SK-N-SH (cell line): ENCODE results near the gene UBR1. TPM values are rescaled to one million over a fixed set of nuclear protein-coding genes. Genes with fewer than 3 reads are reported as not detected.

Experiments used
- CTCF ChIA-PET: fragments of 300-600, 350-600 bp; formaldehyde crosslinking; extraction: SDS; loops from one replicate; lab custom pipeline; 2021; lab: Yijun Ruan, JAX
- POLR2A ChIA-PET: fragments of 350-600 bp; sonication (Branson Sonifier 250); formaldehyde crosslinking; extraction: SDS; loops from one replicate; lab custom pipeline; 2020; ENCODE audit warnings: antibody characterized with exemption, inconsistent platforms; lab: Yijun Ruan, JAX
- DNase-seq: peaks from one replicate; pipeline ENCODE4 v3.0.0; 2012
- H2AFZ ChIP-seq: fragments of 200-600 bp; sonication (generic); 2 replicates; pipeline ENCODE4 v1.8.1; 2016; ENCODE audit warnings: antibody characterized with exemption, mild to moderate bottlenecking, low read depth
- H3F3A ChIP-seq: fragments of 200-600 bp; sonication (generic); replicated peaks from 2 replicates; pipeline ENCODE3; 2016; ENCODE audit warnings: antibody characterized with exemption, mild to moderate bottlenecking; ENCODE audit not compliant: insufficient read depth
- H3K27ac ChIP-seq, 2 experiments: fragments of 200-500 bp in 1 of 2; fragments of 200-600 bp in 1 of 2; sonication (Bioruptor generic) in 1 of 2; sonication (generic), shearing (Covaris generic) in 1 of 2; 2 replicates each; pipeline versions ENCODE4 v1.5.1 to v1.6.1; 2014 to 2016; ENCODE audit warnings: low read depth in 2 of 2, inconsistent platforms in 1 of 2, low read length in 1 of 2, mild to moderate bottlenecking in 1 of 2, mixed read lengths in 1 of 2
- H3K27me3 ChIP-seq: fragments of 200-600 bp; sonication (generic), shearing (Covaris generic); 2 replicates; pipeline ENCODE4 v1.6.1; 2016; ENCODE audit warnings: mixed run types; ENCODE audit not compliant: insufficient read depth
- H3K36me3 ChIP-seq, 2 experiments: fragments of 200-500 bp in 1 of 2; fragments of 200-600 bp in 1 of 2; sonication (Bioruptor generic) in 1 of 2; sonication (generic) in 1 of 2; replicated peaks in 1 of 2; 2 replicates each; pipeline versions ENCODE3 to v1.5.1; 2014 to 2016; ENCODE audit warnings: low read length in 1 of 2, mild to moderate bottlenecking in 1 of 2; ENCODE audit not compliant: insufficient read depth in 2 of 2, control insufficient read depth in 1 of 2
- H3K4me1 ChIP-seq, 2 experiments: fragments of 200-500 bp in 1 of 2; fragments of 200-600 bp in 1 of 2; sonication (Bioruptor generic) in 1 of 2; sonication (generic), shearing (Covaris generic) in 1 of 2; 2 replicates each; pipeline versions ENCODE4 v1.5.1 to v1.6.1; 2014 to 2016; ENCODE audit warnings: low read depth in 1 of 2, low read length in 1 of 2, mixed run types in 1 of 2; ENCODE audit not compliant: insufficient read depth in 2 of 2, control insufficient read depth in 1 of 2
- H3K4me2 ChIP-seq: fragments of 200-600 bp; sonication (generic), shearing (Covaris generic); 2 replicates; pipeline ENCODE4 v1.6.1; 2017; ENCODE audit warnings: mixed run types
- H3K4me3 ChIP-seq, 2 experiments: fragments of 200-500 bp in 1 of 2; fragments of 200-600 bp in 1 of 2; sonication (Bioruptor generic) in 1 of 2; sonication (generic), shearing (Covaris generic) in 1 of 2; 2 replicates each; pipeline versions ENCODE4 v1.5.1 to v1.8.1; 2014 to 2016; ENCODE audit warnings: low read depth in 2 of 2, inconsistent platforms in 1 of 2, low read length in 1 of 2, mild to moderate bottlenecking in 1 of 2, mixed read lengths in 1 of 2, moderate library complexity in 1 of 2
- H3K79me2 ChIP-seq: fragments of 200-600 bp; sonication (generic); 2 replicates; pipeline ENCODE4 v1.8.1; 2017; ENCODE audit warnings: mild to moderate bottlenecking; ENCODE audit not compliant: insufficient read depth
- H3K9ac ChIP-seq: fragments of 200-600 bp; sonication (generic); 2 replicates; pipeline ENCODE4 v1.6.1; 2017; ENCODE audit warnings: mixed run types
- H3K9me2 ChIP-seq: fragments of 200-600 bp; sonication (generic); 2 replicates; pipeline ENCODE4 v1.6.1; 2017; ENCODE audit warnings: mixed run types
- H3K9me3 ChIP-seq: fragments of 200-600 bp; sonication (generic); 2 replicates; pipeline ENCODE4 v1.6.1; 2017; ENCODE audit warnings: mixed run types, mild to moderate bottlenecking, moderate library complexity
- H4K20me1 ChIP-seq: fragments of 200-600 bp; sonication (generic); 2 replicates; pipeline ENCODE4 v1.6.1; 2017; ENCODE audit warnings: mild to moderate bottlenecking, mixed run types; ENCODE audit not compliant: insufficient read depth
- CHD2 ChIP-seq: fragments of 150-350 bp; IDR thresholded peaks from 2 replicates; pipeline ENCODE4 v1.6.1; 2018; ENCODE audit warnings: low read length; ENCODE audit not compliant: partially characterized antibody
- EP300 ChIP-seq, 2 experiments: IDR thresholded peaks; 2 replicates each; pipeline versions ENCODE4 v1.4.0 to v1.6.1; 2012; ENCODE audit warnings: borderline replicate concordance in 1 of 2, low read depth in 1 of 2, low read length in 1 of 2
- EZH2phosphoT487 ChIP-seq: fragments of 200-600 bp; sonication (generic); IDR thresholded peaks from 2 replicates; pipeline ENCODE4 v1.6.1; 2017; ENCODE audit warnings: low read depth, mixed run types, mild to moderate bottlenecking, antibody characterized with exemption, moderate library complexity, borderline replicate concordance
- FOXJ3 ChIP-seq: sonication (generic); formaldehyde crosslinking; IDR thresholded peaks from 2 replicates; pipeline ENCODE4 v1.5.1; 2020; ENCODE audit warnings: mild to moderate bottlenecking, missing genetic modification reagents
- FOXM1 ChIP-seq: IDR thresholded peaks from 2 replicates; pipeline ENCODE4 v1.4.0; 2012; ENCODE audit warnings: low read depth, mild to moderate bottlenecking
- IRF3 ChIP-seq: fragments of 150-350 bp; IDR thresholded peaks from 2 replicates; pipeline ENCODE4 v1.6.1; 2016; ENCODE audit warnings: mild to moderate bottlenecking, low read depth, low read length
- JUND ChIP-seq: IDR thresholded peaks from 2 replicates; pipeline ENCODE4 v1.4.0; 2012
- MEF2A ChIP-seq: IDR thresholded peaks from 2 replicates; pipeline ENCODE4 v1.4.0; 2012; ENCODE audit warnings: low read depth, borderline replicate concordance
- NFIC ChIP-seq: IDR thresholded peaks from 2 replicates; pipeline ENCODE4 v1.4.0; 2012; ENCODE audit warnings: borderline replicate concordance
- NRF1 ChIP-seq: IDR thresholded peaks from 2 replicates; pipeline ENCODE4 v1.6.1; 2012; ENCODE audit warnings: low read depth, mild to moderate bottlenecking, low read length
- PBX3 ChIP-seq: IDR thresholded peaks from 2 replicates; pipeline ENCODE4; 2012
- POLR2AphosphoS5 ChIP-seq: IDR thresholded peaks from 2 replicates; pipeline ENCODE4 v1.6.1; 2012; ENCODE audit warnings: low read depth, low read length
- RAD21 ChIP-seq: IDR thresholded peaks from 2 replicates; pipeline ENCODE4 v1.6.1; 2012; ENCODE audit warnings: mild to moderate bottlenecking, low read length
- RFX5 ChIP-seq: IDR thresholded peaks from 2 replicates; pipeline ENCODE4 v1.6.1; 2012; ENCODE audit warnings: mild to moderate bottlenecking, improper control_type of control experiment, low read length
- RXRA ChIP-seq: IDR thresholded peaks from 2 replicates; pipeline ENCODE4 v1.4.0; 2012; ENCODE audit warnings: low read depth, mild to moderate bottlenecking, borderline replicate concordance
- SIN3A ChIP-seq: IDR thresholded peaks from 2 replicates; pipeline ENCODE4 v1.6.1; 2012; ENCODE audit warnings: low read depth, mild to moderate bottlenecking, low read length, moderate library complexity, borderline replicate concordance
- SMC3 ChIP-seq: IDR thresholded peaks from 2 replicates; pipeline ENCODE4 v1.6.1; 2012; ENCODE audit warnings: low read depth, low read length, improper control_type of control experiment
- TAF1 ChIP-seq: IDR thresholded peaks from 2 replicates; pipeline ENCODE4 v1.6.1; 2012; ENCODE audit warnings: low read depth, mild to moderate bottlenecking, low read length, moderate library complexity, borderline replicate concordance
- TCF12 ChIP-seq: IDR thresholded peaks from 2 replicates; pipeline ENCODE4 v1.4.0; 2012
- USF2 ChIP-seq: fragments of 150-350 bp; IDR thresholded peaks from 2 replicates; pipeline ENCODE4 v1.6.1; 2017; ENCODE audit warnings: antibody characterized with exemption, low read length, low read depth, borderline replicate concordance
- ZBTB33 ChIP-seq: IDR thresholded peaks from 2 replicates; pipeline ENCODE4 v1.4.0; 2012; ENCODE audit warnings: low read depth, borderline replicate concordance
- WGBS: methylation state at CpG from one replicate; pipeline ENCODE4 v1.1.6; 2017; ENCODE audit warnings: low lambda C conversion rate; 5-methylcytosine and 5-hydroxymethylcytosine counted together
- polyA plus RNA-seq, 3 experiments: library from polyadenylated mRNA; depleted of rRNA; stranded (reverse); fragments of >200 nt; gene quantifications; 2 replicates each; pipeline ENCODE4 v1.2.3, GENCODE V29; 2012

Gene UBR1
- polyA plus RNA-seq, 1 of the 3 experiments (the other 2 are of a cell fraction) = 3.7 TPM

- Histone ChIP-seq H3K9me3 (no peaks in the 10 kb centered on the region; the same call in 1 of the 2 replicates), H3K4me1 (no peaks in the 10 kb centered on the region)
- no peak for TF ChIP-seq SMC3
- no peak for TF ChIP-seq FOXJ3 (CRISPR knock-in tag)
- no peak for TF ChIP-seq IRF3
- TF ChIP-seq NRF1 = no peak
- no peak for TF ChIP-seq RXRA
- no peak for TF ChIP-seq TCF12
- TF ChIP-seq RAD21 = no peak
- no peak for TF ChIP-seq ZBTB33
- no peak for TF ChIP-seq RFX5
- no peak for TF ChIP-seq USF2
- TF ChIP-seq EZH2phosphoT487 = no peak
- TF ChIP-seq, all 33 proteins: peak for 0
- Histone ChIP-seq H3K27me3 (no peaks in the 10 kb centered on the region), H3K79me2 (no peaks in the 10 kb centered on the region), H3K9ac (no peak overlapping the region), H3K4me3 (no peak overlapping the region), H3K9me2 (no peaks in the 10 kb centered on the region), H3K27ac (no peak overlapping the region), H3K4me2 (no peak overlapping the region), H3F3A (peaks cover 3% of the 10 kb centered on the region), H2AFZ (no peak overlapping the region), H4K20me1 (no peaks in the 10 kb centered on the region), H3K36me3 (peaks cover 63 to 75% of the 10 kb centered on the region in 2 experiments)
- no peak for DNase-seq
- ChIA-PET POLR2A (no interaction called here), CTCF (interaction anchor here (0.8 to 1.9 kb wide), 4 partner anchors 28 to 215 kb away, joined by 3 to 4 read pairs (median 3); no protein-coding TSS in a partner anchor)
- WGBS = 95% methylated on average over 6 of the region's 6 CpGs
These were observed 34.9 kb downstream of the UBR1 start for GRCh38 chr15:43070893-43071292.

GRCh38 chr15:43070249-43070648 lies 35.6 kb downstream of the UBR1 start:
- peaks cover 63 to 81% of the 10 kb centered on the region in 2 experiments for H3K36me3 ChIP-seq
- H3K9ac ChIP-seq = no peak overlapping the region
- no peaks in the 10 kb centered on the region for H3K27me3 ChIP-seq
- no peaks in the 10 kb centered on the region for H3K9me2 ChIP-seq
- no peaks in the 10 kb centered on the region for H3K4me1 ChIP-seq
- no peak overlapping the region for H3K4me2 ChIP-seq
- TF ChIP-seq NFIC (no peak), FOXM1 (no peak), ZBTB33 (no peak), EP300 (IDR thresholded peaks at IDR 0.05; ENCODE audit: borderline replicate concordance in 1 of 2, low read depth in 1 of 2, low read length in 1 of 2) (no peak), CHD2 (no peak), TCF12 (no peak), PBX3 (no peak), POLR2AphosphoS5 (no peak), RFX5 (no peak), MEF2A (no peak), JUND (no peak), TAF1 (no peak), SIN3A (no peak)
- H3K79me2 ChIP-seq = no peaks in the 10 kb centered on the region
- H2AFZ ChIP-seq = no peak overlapping the region
- peaks cover 3% of the 10 kb centered on the region for H3F3A ChIP-seq
- no peaks in the 10 kb centered on the region; the same call in 1 of the 2 replicates for H3K9me3 ChIP-seq
- no peak overlapping the region for H3K27ac ChIP-seq
- H4K20me1 ChIP-seq = no peaks in the 10 kb centered on the region
- H3K4me3 ChIP-seq = no peak overlapping the region
- WGBS = 87% methylated on average over 4 of the region's 4 CpGs
- no peak for DNase-seq
- ChIA-PET CTCF (interaction anchor here (1.1 to 1.9 kb wide), 3 partner anchors 28 to 215 kb away, joined by 3 to 4 read pairs (median 3); no protein-coding TSS in a partner anchor), POLR2A (no interaction called here)
